ENCODE measurements around the gene RAPGEF5. TPM values are rescaled to one million over a fixed set of nuclear protein-coding genes. Genes with fewer than 3 reads are reported as not detected.

Gene RAPGEF5
- total RNA-seq, 1 experiment from 2014 or later: 15.6 TPM

- CTCF ChIA-PET: no interaction called here
- intact Hi-C loops (cut with micrococcal nuclease): no loop called here
- RAD21 ChIA-PET (ENCODE audit: low non-redundant PET in 1 of 2, low total read pairs in 2 of 2, uncharacterized antibody in 2 of 2, unreplicated experiment in 2 of 2): no interaction called here
- H3K79me2 ChIP-seq (ENCODE audit: insufficient read depth, low read length): peaks cover 40% of the 10 kb centered on the region
- no peaks in the 10 kb centered on the region for H3K27me3 ChIP-seq (ENCODE audit: insufficient read depth, low read length)
- H3K4me2 ChIP-seq (ENCODE audit: low read length): no peak overlapping the region
- DNase-seq (ENCODE audit: low read depth, low spot score): no peak
- no peak overlapping the region for H3K27ac ChIP-seq (ENCODE audit: low read depth, low read length)
- no peak overlapping the region for H2AFZ ChIP-seq (ENCODE audit: low read depth, low read length, poor library complexity, severe bottlenecking)
- POLR2A ChIA-PET: no interaction called here
- peaks cover 0 to 2% of the 10 kb centered on the region in 2 experiments; a peak in 1 of 4 replicates for H3K4me1 ChIP-seq (ENCODE audit: control insufficient read depth in 1 of 2, insufficient read depth in 2 of 2, low read length in 2 of 2)
- no TSS peak for BruUV-seq (replicated peaks)
- no peaks in the 10 kb centered on the region for H4K20me1 ChIP-seq (ENCODE audit: insufficient read depth)
- no peak overlapping the region for H3K9ac ChIP-seq (ENCODE audit: low read length)
- no peaks in the 10 kb centered on the region for H3K9me3 ChIP-seq (ENCODE audit: control insufficient read depth in 1 of 2, insufficient read depth in 1 of 2, low read depth in 1 of 2, low read length in 2 of 2)
- TF ChIP-seq FOSL1 (IDR thresholded peaks at IDR 0.05; ENCODE audit: low read depth) (no peak), TCF7L2 (IDR thresholded peaks at IDR 0.05; ENCODE audit: borderline replicate concordance, extremely low read depth, insufficient read depth, insufficient read length) (no peak), YY1 (IDR thresholded peaks at IDR 0.05; ENCODE audit: extremely low read depth, insufficient replicate concordance, low read depth, low read length) (no peak), CTCF (IDR thresholded peaks at IDR 0.05 in 2 of 3, conservative IDR thresholded peaks at IDR 0.05 in 1 of 3; ENCODE audit: borderline replicate concordance in 1 of 3, insufficient read depth in 1 of 3, low read depth in 2 of 3, low read length in 2 of 3) (no peak), EZH2phosphoT487 (IDR thresholded peaks at IDR 0.05; ENCODE audit: borderline replicate concordance) (no peak), EGR1 (IDR thresholded peaks at IDR 0.05; ENCODE audit: low read depth) (no peak), ELF1 (IDR thresholded peaks at IDR 0.05; ENCODE audit: borderline replicate concordance, low read depth) (no peak), ZNF274 (IDR thresholded peaks at IDR 0.05; ENCODE audit: low read depth, low read length) (no peak), SIN3A (IDR thresholded peaks at IDR 0.05; ENCODE audit: low read depth) (no peak), CBX3 (IDR thresholded peaks at IDR 0.05; ENCODE audit: low read depth) (no peak)
- TF ChIP-seq, protein P1, sequence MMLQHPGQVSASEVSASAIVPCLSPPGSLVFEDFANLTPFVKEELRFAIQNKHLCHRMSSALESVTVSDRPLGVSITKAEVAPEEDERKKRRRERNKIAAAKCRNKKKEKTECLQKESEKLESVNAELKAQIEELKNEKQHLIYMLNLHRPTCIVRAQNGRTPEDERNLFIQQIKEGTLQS (IDR thresholded peaks at IDR 0.05): no peak
- H3K36me3 ChIP-seq (ENCODE audit: control insufficient read depth in 1 of 2, insufficient read depth in 2 of 2, low read length in 2 of 2): no peaks in the 10 kb centered on the region
- no peaks in the 10 kb centered on the region for H3K9me2 ChIP-seq (ENCODE audit: insufficient read depth)
- no peak for ATAC-seq
- H3K4me3 ChIP-seq (replicated peaks in 1 of 2; ENCODE audit: low read depth in 1 of 2, low read length in 2 of 2): no peak overlapping the region
Observed at GRCh38 chr7:22325671-22326070, 31.3 kb downstream of the RAPGEF5 start.
